DND-41 (cell line): ENCODE measurements around the gene ACSL6.

Source experiments
- ATAC-seq: fragments of 200-7000 bp; cut with Tn5 transposase; 3 replicates; pipeline ENCODE4 v1.9.1; 2021; ENCODE audit warnings: low read depth; ENCODE audit not compliant: insufficient read depth
- DNase-seq: peaks from one replicate; pipeline ENCODE4 v3.0.0-alpha.2; 2020
- H2AFZ ChIP-seq: 2 replicates; pipeline ENCODE4 v1.6.0; 2012; ENCODE audit warnings: low read depth, low read length
- H3K27ac ChIP-seq: 2 replicates; pipeline ENCODE4 v1.5.1; 2012; ENCODE audit warnings: low read length, inconsistent platforms
- H3K27me3 ChIP-seq: fragments of 200-600 bp; sonication (generic); 2 replicates; pipeline ENCODE4 v1.6.0; 2012; ENCODE audit warnings: low read length, mild to moderate bottlenecking, inconsistent platforms; ENCODE audit not compliant: insufficient read depth, poor library complexity
- H3K36me3 ChIP-seq: 2 replicates; pipeline ENCODE4 v1.5.1; 2012; ENCODE audit warnings: low read length, inconsistent platforms; ENCODE audit not compliant: insufficient read depth
- H3K4me1 ChIP-seq: 2 replicates; pipeline ENCODE4 v1.5.1; 2012; ENCODE audit warnings: mild to moderate bottlenecking, low read length; ENCODE audit not compliant: insufficient read depth
- H3K4me2 ChIP-seq: 2 replicates; pipeline ENCODE4 v1.6.0; 2012; ENCODE audit warnings: mild to moderate bottlenecking, moderate library complexity, low read length, inconsistent platforms; ENCODE audit not compliant: insufficient read depth
- H3K4me3 ChIP-seq, 2 experiments: fragments of 200-600 bp in 1 of 2; shearing (Covaris generic) in 1 of 2; 2 replicates each; pipeline ENCODE4 v1.5.1; 2012 to 2016; ENCODE audit warnings: inconsistent platforms in 2 of 2, low read length in 2 of 2, mild to moderate bottlenecking in 2 of 2, low read depth in 1 of 2, moderate library complexity in 1 of 2
- H3K79me2 ChIP-seq: 2 replicates; pipeline ENCODE4 v1.6.0; 2012; ENCODE audit warnings: low read length, inconsistent platforms; ENCODE audit not compliant: insufficient read depth
- H3K9ac ChIP-seq: 2 replicates; pipeline ENCODE4 v1.6.0; 2012; ENCODE audit warnings: low read depth, mild to moderate bottlenecking, inconsistent platforms, low read length, moderate library complexity
- H3K9me3 ChIP-seq: 2 replicates; pipeline ENCODE4 v1.5.1; 2012; ENCODE audit warnings: low read length, moderate library complexity, mild to moderate bottlenecking, inconsistent platforms; ENCODE audit not compliant: insufficient read depth, severe bottlenecking
- H4K20me1 ChIP-seq: 2 replicates; pipeline ENCODE4 v1.6.0; 2012; ENCODE audit warnings: low read length; ENCODE audit not compliant: insufficient read depth
- CTCF ChIP-seq: IDR thresholded peaks from 2 replicates; pipeline ENCODE4 v1.5.1; 2012; ENCODE audit warnings: borderline replicate concordance, low read length, moderate library complexity, mild to moderate bottlenecking; ENCODE audit not compliant: poor library complexity, severe bottlenecking; ENCODE audit errors: extremely low read depth
- EZH2 ChIP-seq: IDR thresholded peaks from 3 replicates; pipeline ENCODE4 v1.6.1; 2012; ENCODE audit warnings: borderline replicate concordance, low read depth, mild to moderate bottlenecking, moderate library complexity, low read length, inconsistent platforms; ENCODE audit not compliant: severe bottlenecking

ACSL6 gene

GRCh38 chr5:131987251-131987650 lies 24.2 kb downstream of the ACSL6 start:
- H3K9me3 ChIP-seq, result no peaks in the 10 kb centered on the region

GRCh38 chr5:131986161-131986912 lies 25.1 kb downstream of the ACSL6 start:
- H3K9me3 ChIP-seq, result no peaks in the 10 kb centered on the region
- no peak for TF ChIP-seq CTCF
- peaks cover 6% of the 10 kb centered on the region for H3K27me3 ChIP-seq
- H3K79me2 ChIP-seq, result no peaks in the 10 kb centered on the region
- H3K36me3 ChIP-seq, result no peaks in the 10 kb centered on the region
- H4K20me1 ChIP-seq, result 0 out of 2 replicates have a peak, but pooled peaks cover 5% of the 10 kb centered on the region
- no peak overlapping the region for H3K27ac ChIP-seq
- no peaks in the 10 kb centered on the region for H3K4me1 ChIP-seq
- no peak overlapping the region for H3K9ac ChIP-seq
- H3K4me3 ChIP-seq, result no peak overlapping the region
- ATAC-seq, result no peak
- DNase-seq, result no peak
- no peak overlapping the region for H3K4me2 ChIP-seq
- H2AFZ ChIP-seq, result no peak overlapping the region

More at GRCh38 chr5:131987251-131987650, 24.2 kb downstream of the ACSL6 start:
- no peak overlapping the region for H3K4me3 ChIP-seq
- H3K79me2 ChIP-seq, result no peaks in the 10 kb centered on the region
- H3K9ac ChIP-seq, result no peak overlapping the region
- ATAC-seq (no peak), DNase-seq (no peak)
- no peak overlapping the region for H3K27ac ChIP-seq
- H3K27me3 ChIP-seq, result peaks cover 6% of the 10 kb centered on the region
- H3K36me3 ChIP-seq, result no peaks in the 10 kb centered on the region
- H2AFZ ChIP-seq, result no peak overlapping the region
- H4K20me1 ChIP-seq, result 0 out of 2 replicates have a peak, but pooled peaks cover 13% of the 10 kb centered on the region
- TF ChIP-seq CTCF, result no peak
- H3K4me1 ChIP-seq, result no peaks in the 10 kb centered on the region
- H3K4me2 ChIP-seq, result no peak overlapping the region

GRCh38 chr5:131984956-131985665 lies 26.3 kb downstream of the ACSL6 start:
- DNase-seq, result no peak

More at GRCh38 chr5:131984956-131985665, 26.3 kb downstream of the ACSL6 start:
- no peaks in the 10 kb centered on the region for H3K9me3 ChIP-seq
- no peaks in the 10 kb centered on the region for H3K79me2 ChIP-seq
- no peak overlapping the region for H3K27ac ChIP-seq
- H3K36me3 ChIP-seq, result no peaks in the 10 kb centered on the region
- H3K4me1 ChIP-seq, result no peaks in the 10 kb centered on the region
- no peak overlapping the region for H3K9ac ChIP-seq
- TF ChIP-seq EZH2, result no peak
- TF ChIP-seq CTCF, result no peak
- H3K27me3 ChIP-seq, result no peaks in the 10 kb centered on the region
- no peak overlapping the region for H3K4me2 ChIP-seq
- no peaks in the 10 kb centered on the region for H4K20me1 ChIP-seq
- H2AFZ ChIP-seq, result no peak overlapping the region
- H3K4me3 ChIP-seq, result no peak overlapping the region
- no peak for ATAC-seq
